Activated CD8-positive, alpha-beta memory T cell treated with anti-CD3 and anti-CD28 coated beads for 36 hours (primary cell): ENCODE results near the gene DLGAP4. TPM values are rescaled to one million over a fixed set of nuclear protein-coding genes. Genes with fewer than 3 reads are reported as not detected.

Experiments
- CTCF ChIA-PET: fragments of 350-600 bp; sonication (Branson Sonifier 250); formaldehyde crosslinking; loops from one replicate; lab custom pipeline; 2021; ENCODE audit warnings: antibody characterized with exemption; lab: Charles Lee
- POLR2A ChIA-PET: fragments of 350-600 bp; sonication (Branson Sonifier 250); formaldehyde crosslinking; loops from one replicate; lab custom pipeline; 2021; ENCODE audit warnings: antibody characterized with exemption; lab: Charles Lee
- total RNA-seq, 2 experiments: library from RNA; stranded (reverse); gene quantifications; one replicate each; pipeline ENCODE4 v1.2.3, GENCODE V29; 2021

DLGAP4 gene
- total RNA-seq, 2 experiments from 2014 or later, result 12.0 to 15.1 TPM

DNA sequence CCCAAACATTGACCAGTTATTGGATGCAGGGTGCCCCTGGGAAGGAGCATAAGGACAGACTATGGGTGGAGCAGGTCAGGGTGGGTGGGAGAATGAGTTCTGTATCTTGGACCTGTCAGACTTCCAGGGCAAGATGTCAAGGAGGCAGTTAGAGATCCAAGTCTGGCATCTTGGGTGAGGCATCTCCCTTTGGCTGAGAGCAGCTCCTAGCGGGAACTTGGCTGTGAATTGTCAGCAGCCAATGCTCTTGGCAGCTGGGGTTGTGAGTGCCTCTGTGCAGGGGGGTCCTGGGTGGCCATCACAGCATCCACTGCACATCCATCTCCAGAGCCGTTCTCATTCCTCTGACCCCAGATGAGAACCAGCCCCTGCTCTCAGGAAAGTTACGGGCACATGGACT, 118.2 kb downstream of the DLGAP4 start:
- ChIA-PET POLR2A (no interaction called here), CTCF (no interaction called here)

DNA sequence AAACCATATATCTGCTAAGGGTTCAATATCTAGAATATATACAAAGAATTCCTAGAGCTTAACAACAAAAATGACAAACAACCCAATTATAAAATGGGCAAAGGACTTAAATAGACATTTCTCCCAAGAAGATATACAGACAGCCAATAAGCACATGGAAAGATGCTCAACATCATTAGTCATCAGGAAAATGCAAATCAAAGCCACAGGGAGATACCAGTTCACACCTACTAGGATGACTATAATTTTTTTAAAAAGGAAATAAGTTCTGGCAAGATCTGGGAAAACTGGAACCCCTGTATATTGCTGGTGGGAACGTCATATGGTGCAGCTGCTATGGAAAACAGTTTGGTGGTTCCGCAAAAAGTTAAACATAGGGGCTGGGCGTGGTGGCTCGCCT, 119.0 kb downstream of the DLGAP4 start:
- CTCF ChIA-PET, result no interaction called here
- POLR2A ChIA-PET, result no interaction called here

DNA sequence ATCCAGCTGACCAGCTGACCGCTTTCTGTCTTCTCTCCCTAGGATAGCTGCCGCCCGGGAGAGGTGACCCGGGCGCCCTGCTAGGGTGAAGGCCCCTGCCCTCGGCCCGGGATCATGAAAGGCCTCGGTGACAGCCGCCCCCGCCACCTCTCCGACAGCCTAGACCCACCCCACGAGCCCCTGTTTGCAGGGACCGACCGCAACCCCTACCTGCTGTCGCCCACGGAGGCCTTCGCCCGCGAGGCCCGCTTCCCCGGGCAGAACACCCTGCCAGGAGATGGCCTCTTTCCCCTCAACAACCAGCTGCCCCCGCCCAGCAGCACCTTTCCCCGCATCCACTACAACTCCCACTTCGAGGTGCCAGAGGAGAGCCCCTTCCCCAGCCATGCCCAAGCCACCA, 125.5 kb downstream of the DLGAP4 start:
- ChIA-PET CTCF (interaction anchor here (0.6 kb wide), 1 partner anchor 636 kb away, joined by 5 read pairs; no protein-coding TSS in a partner anchor), POLR2A (no interaction called here)

DNA sequence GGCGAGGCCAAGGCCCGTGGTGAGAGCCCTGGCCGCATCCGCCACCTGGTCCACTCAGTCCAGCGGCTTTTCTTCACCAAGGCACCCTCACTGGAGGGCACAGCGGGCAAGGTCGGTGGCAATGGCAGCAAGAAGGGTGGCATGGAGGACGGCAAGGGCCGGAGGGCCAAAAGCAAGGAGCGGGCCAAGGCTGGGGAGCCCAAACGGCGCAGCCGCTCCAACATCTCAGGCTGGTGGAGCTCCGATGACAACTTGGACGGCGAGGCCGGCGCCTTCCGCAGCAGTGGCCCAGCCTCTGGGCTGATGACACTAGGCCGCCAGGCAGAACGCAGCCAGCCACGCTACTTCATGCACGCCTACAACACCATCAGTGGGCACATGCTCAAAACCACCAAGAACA, 126.0 kb downstream of the DLGAP4 start:
- ChIA-PET CTCF (interaction anchor here (0.6 kb wide), 1 partner anchor 635 kb away, joined by 5 read pairs; no protein-coding TSS in a partner anchor), POLR2A (no interaction called here)

DNA sequence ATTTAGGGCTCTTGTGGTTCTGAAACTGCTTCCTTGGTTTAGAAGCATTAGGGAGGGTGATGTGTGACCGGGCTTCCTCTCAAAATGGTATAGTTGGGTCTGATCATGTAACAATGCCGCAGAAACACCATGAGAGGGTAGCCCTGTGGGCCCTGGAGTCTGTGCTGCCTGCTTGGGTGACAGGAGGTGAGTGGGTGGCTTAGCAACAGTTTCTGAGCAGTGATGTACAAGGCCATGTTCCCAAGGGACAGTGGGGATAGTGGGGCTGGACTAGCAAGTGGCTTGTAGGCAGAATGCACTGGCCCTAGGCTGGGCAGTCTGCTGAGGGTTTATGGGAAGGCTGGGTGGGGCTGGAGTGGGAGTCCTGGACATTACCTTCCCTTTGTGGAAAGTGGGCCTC, 128.2 kb downstream of the DLGAP4 start:
- ChIA-PET POLR2A (no interaction called here), CTCF (no interaction called here)

DNA sequence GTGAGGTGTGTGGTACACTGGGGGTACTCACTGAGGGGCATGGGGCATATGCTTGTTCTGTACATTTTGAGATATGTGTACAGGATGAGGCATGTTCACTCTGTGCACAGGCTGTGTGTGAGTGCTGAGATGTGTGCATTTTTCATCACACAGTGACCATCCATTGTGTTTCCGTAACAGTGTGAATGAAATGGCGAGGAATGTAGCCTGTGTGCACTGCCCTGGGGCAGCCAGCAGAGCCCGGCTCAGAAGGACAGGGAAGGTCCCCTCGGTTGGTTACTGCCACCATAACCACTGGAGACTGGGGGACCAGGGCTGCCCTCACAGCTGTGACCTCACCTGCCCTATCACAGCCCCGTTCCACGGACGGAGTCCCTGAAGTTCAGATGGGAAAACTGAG, 129.0 kb downstream of the DLGAP4 start:
- ChIA-PET POLR2A (no interaction called here), CTCF (no interaction called here)

DNA sequence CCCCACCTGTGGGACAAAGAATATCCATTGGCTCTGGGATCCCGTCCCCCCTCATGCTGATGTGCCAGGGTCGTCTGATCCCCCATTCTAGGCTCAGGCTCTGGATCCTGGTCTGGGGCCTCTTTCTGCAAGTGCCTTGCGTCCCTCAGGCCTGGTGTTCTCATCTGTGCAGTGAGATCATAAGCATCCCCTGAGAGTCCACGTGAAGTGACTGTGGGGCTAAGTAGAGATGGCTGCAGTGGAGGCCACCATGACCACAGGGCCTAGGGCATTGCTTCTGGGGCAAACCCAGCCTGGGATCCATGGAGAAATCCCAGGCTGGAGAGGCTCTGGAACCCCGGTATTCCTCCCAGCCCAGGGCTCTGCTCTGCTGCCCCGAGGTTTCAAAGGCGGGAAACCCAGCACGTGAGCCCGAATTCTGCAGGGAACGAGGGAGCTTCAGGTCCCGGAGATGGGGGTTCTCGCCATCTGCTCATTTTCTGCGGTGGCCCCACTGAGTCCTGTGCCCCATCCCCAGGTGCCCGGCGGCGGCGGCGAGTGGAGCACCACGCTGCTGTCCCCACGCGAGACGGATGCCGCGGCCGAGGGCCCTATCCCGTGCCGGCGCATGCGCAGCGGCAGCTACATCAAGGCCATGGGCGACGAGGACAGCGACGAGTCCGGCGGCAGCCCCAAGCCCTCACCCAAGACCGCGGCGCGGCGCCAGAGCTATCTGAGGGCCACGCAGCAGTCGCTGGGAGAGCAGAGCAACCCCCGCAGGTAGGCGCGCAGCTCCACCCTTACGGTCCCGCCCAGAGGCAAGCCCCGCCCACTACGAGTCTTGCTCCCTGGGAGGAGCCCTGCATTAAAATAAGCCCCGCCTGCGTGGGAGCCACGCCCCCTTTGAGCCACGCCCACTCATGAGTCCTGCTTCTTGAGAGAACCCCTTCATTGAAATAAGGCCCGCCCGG, 129.7 kb downstream of the DLGAP4 start:
- CTCF ChIA-PET, result interaction anchor here (1.3 kb wide), 1 partner anchor 233 kb away, joined by 3 read pairs; no protein-coding TSS in a partner anchor

DNA sequence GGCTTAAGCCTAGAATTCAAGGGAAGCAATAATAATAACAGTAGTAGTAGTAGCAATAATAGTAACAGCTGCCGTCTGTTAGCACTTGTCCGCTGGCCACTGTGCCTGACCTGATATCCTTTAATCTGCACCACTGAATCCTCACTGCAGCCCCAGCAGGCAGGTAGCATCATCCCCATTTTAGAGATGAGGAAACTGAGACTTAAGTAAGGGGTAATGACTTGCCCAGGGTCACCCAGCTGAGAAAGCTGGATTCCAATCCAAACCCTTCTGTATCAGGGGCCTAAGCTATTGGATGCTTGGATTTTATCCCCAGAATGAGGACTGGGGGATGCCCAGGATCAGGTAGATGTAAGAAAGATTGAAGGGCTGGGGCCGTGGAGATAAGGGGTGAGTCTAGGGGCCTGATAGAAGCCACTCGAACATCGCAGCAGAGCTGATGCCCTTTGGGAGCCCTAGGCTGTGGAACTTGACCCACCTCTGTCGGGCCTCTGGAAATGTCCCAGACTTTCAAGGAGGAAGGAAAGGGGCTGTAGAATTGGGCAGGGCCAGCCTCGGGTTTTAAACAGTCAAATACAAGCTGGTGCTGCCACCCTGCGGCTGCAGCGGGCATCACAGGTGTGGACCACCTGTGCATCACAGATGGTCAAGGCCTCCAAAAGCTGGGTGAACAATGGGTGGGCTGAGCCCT, 133.0 kb downstream of the DLGAP4 start:
- ChIA-PET POLR2A (no interaction called here), CTCF (interaction anchor here (0.7 to 2.9 kb wide), 21 partner anchors 11 to 446 kb away, joined by 3 to 20 read pairs (median 4); no protein-coding TSS in a partner anchor)

More for the DNA sequence above, 129.7 kb downstream of the DLGAP4 start:
- POLR2A ChIA-PET, result interaction anchor here (0.6 kb wide), 1 partner anchor 482 kb away, joined by 4 read pairs; the partner anchor contains the start of gene SCAND1

DNA sequence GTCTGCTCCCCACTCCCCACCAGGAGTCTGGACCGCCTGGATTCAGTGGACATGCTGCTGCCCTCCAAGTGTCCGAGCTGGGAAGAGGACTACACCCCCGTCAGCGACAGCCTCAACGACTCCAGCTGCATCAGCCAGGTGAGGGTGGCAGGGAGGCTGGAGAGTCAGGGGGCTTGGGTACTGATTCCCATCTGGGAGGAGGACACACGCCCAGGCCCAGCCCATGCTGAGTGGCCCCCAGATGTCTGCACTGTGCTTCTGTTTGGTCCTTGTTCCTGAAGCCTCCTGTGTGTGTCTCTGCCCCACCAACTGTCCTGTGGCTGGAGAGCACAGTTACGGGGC, 133.6 kb downstream of the DLGAP4 start:
- ChIA-PET CTCF (interaction anchor here (0.7 to 2.9 kb wide), 21 partner anchors 12 to 447 kb away, joined by 3 to 20 read pairs (median 4); no protein-coding TSS in a partner anchor), POLR2A (no interaction called here)

DNA sequence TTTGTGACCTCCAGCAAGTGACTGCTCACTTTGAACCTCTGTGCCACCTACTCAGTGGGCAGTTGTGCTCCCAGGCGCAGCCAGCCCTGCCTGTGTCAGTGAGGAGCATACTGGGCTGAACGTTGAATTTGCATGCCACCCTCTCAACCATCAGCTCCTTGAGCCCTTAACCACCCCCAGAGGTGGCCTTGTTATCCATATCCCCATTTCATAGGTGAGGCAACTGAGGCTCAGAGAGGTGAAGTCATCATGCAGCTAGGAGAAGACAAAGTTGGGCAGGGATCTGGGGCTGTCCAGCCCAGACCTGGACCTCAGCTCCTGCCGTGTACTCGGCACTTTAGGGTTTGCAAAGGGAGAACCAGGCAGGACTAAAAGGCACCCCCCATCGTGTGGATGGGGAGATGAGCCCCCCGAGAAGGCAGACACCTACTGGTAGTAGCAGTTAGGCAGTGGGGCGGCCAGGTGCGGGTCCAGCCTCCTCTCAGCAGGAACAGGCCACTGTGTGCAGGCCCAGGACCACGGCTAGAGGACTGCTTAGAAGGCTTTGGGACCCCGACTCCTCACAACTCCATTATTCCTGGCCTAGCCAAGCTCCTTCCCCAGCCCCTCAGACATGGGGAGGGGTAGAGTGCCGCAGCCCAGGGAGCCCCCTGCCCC, 134.4 kb downstream of the DLGAP4 start:
- ChIA-PET POLR2A (no interaction called here), CTCF (interaction anchor here (0.9 to 2.9 kb wide), 8 partner anchors 12 to 448 kb away, joined by 3 to 20 read pairs (median 6); no protein-coding TSS in a partner anchor)

DNA sequence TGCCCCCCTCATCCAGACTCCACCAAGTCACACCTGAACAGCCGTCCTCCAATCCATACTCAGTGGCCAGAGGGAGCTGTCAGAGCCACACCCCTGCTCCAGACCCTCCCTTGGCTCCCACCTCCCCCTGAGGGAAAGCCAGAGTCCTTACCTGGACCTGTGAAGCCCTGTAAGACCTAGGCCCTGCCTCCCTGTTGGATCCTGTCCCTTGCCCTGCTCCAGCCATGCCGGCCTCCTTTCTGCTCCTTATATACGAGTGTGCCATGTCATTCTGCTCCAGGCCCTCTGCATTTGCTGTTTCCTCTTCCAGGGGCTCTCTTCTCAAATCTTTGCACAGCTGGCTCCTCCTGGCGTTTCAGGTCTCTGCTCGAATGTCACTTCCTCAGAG, 134.9 kb downstream of the DLGAP4 start:
- ChIA-PET CTCF (interaction anchor here (0.9 to 2.9 kb wide), 2 partner anchors 227 to 238 kb away, joined by 3 to 20 read pairs; no protein-coding TSS in a partner anchor), POLR2A (no interaction called here)

DNA sequence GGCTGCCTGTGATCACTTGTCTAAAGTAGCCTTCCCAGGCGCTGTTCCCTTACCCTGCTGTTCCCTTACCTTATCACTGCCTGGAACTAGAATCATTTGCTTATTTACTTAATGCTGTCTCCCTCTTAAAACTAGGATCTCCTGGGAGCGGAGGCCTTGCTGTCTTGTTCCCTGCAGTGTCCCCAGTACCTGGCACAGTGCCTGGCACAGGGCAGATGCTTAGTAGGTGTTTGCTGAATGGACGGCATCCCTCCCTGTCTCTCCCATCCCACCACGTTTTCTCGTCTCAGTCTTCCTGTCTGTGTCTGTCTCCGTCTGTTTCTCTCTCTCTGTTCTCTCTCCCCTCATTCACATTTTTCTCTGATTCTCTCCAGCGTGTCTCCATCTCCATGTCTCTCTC, 135.3 kb downstream of the DLGAP4 start:
- ChIA-PET CTCF (interaction anchor here (2.9 kb wide), 1 partner anchor 238 kb away, joined by 20 read pairs; no protein-coding TSS in a partner anchor), POLR2A (no interaction called here)

DNA sequence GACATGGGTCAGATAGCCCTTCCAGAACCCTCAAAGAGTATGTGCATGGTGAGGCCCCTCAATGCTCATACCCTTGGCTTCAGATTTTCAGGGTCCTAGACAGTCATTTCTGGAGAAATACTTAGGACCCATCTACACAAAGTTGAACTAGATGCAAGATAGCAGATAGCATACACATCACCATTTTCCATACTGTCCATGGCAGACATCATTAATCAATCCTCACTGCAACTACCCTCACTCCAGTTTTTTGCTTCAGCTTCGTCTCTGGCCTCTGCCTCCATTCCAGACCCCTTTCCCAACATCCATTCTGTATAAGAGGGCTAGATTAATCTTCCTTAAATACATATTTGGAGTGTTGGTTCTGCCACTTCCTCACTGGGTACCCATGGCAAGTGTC, 139.7 kb downstream of the DLGAP4 start:
- CTCF ChIA-PET, result interaction anchor here (0.9 kb wide), 1 partner anchor 9 kb away, joined by 3 read pairs; no protein-coding TSS in a partner anchor
- POLR2A ChIA-PET, result no interaction called here

DNA sequence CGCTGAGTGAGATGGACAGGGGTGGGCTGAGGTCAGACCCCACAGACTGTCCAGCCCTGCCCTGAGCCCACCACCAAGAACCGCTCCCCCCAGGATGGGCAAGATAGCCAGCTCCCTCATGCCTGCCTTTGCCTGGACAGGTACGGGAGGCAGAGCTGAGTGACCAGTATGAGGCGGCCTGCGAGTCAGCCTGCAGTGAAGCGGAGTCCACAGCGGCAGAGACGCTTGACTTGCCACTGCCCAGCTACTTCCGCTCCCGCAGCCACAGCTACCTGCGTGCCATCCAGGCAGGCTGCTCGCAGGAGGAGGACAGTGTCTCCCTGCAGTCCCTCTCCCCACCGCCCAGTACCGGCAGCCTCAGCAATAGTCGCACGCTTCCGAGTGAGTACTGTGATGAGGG, 140.4 kb downstream of the DLGAP4 start:
- POLR2A ChIA-PET, result no interaction called here
- CTCF ChIA-PET, result no interaction called here

DNA sequence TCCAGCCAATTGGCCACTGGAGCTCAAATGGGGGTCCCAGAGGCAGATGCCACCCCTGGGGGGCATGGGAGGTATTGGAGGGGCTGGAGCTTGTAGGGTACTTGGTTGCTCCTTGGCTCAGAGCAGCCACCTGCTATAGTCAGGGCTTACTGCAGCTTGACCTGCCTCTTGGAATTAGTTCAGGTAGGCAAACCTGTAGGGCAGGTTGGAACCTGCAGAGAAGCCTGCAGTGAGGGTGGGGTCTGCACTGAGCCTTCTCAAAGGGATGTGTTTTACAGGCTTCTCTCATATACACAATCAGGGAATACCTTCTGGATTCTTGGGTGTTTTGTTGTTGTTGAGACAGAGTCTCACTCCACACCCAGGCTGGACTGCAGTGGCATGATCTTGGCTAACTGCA, 141.0 kb downstream of the DLGAP4 start:
- POLR2A ChIA-PET, result no interaction called here
- CTCF ChIA-PET, result no interaction called here

DNA sequence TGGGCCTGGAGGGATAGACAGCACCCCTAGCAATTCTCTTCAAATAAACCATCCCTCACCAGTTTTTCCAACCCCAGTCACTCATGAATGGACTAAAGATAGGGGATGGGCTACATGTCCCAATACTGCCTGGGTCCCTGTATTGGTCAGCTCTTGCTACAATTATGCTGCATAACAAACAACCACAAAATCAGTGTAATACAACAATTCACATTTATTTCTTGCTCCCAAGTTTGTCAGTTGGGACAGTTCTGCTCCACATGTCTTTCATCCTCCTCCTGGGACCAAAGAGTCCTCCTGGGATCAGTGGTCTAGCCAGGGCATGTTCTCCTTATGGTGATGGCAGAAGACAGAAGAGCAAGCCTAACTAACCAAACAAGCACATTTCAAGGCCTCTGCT, 143.5 kb downstream of the DLGAP4 start:
- POLR2A ChIA-PET, result no interaction called here
- CTCF ChIA-PET, result no interaction called here

DNA sequence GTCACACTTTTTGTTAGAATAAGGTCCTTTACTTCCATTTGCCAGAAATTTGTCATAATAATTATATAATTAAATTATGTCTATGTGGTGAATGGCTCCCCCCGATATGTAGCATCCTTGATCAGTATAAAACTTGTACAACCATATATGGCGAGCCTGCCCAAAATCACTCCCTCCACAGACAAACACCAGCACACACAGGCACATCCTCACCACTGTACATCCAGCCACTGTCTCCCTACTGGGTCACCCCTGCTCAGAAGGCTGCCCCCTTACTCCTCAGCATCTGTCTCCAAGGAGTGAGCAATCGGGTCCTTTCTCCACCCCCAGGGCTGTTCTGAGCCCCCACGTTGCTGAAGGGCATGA, 148.2 kb downstream of the DLGAP4 start:
- ChIA-PET POLR2A (no interaction called here), CTCF (interaction anchor here (0.5 kb wide), 1 partner anchor 500 kb away, joined by 3 read pairs; no protein-coding TSS in a partner anchor)

DNA sequence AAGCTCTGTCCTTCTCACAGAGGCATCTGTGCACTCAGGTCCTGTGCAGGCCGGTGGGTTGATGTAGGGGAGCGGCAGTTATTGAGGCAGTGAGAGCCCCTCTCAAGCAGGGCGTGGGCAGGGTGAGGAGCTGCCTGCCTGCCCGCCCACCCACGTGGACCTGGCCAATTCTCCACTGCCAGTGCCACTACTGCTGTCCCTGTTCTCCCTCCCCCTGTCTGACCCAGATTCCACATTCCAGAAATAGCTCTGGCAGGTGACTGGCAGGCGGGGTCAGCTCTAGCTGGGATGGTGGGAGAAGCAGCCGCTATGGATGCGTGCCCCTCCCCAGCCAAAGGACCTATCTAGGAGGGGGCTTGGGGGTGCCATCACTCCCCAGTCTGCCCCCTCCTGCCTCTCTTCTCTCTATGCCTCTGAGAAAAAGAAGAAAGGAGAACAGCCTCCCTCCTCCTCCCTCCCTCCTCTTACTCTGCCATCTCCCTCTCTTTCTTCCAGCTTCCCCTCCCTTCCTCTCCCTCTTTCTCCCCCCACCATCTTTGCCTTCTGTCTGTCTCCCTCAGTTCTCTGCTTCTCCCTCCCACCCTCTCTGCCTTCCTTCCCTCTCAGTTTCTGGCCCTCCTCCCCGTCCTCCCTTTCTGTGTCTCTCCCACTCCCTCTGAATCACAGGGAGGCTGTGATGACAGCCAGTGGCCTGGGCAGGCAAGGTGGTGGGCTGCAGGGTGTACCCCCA, 148.7 kb downstream of the DLGAP4 start:
- POLR2A ChIA-PET, result no interaction called here
- CTCF ChIA-PET, result interaction anchor here (0.5 kb wide), 1 partner anchor 501 kb away, joined by 3 read pairs; no protein-coding TSS in a partner anchor
